ENCODE data around the gene PDCD1LG2. TPM values are rescaled to one million over a fixed set of nuclear protein-coding genes. Genes with fewer than 3 reads are reported as not detected.

Gene PDCD1LG2
- total RNA-seq, 4 donors from 2014 or later: 3.4 to 8.8 (median 5.5) TPM

- no peak for TF ChIP-seq CTCF (IDR thresholded peaks at IDR 0.05; ENCODE audit: low read depth)
These were observed 76.1 kb downstream of the PDCD1LG2 start for GRCh38 chr9:5586391-5586802.

GRCh38 chr9:5587024-5587423, 76.7 kb downstream of the PDCD1LG2 start:
- no peak for TF ChIP-seq CTCF (IDR thresholded peaks at IDR 0.05; ENCODE audit: low read depth)

GRCh38 chr9:5592231-5592630, 81.9 kb downstream of the PDCD1LG2 start:
- TF ChIP-seq CTCF (IDR thresholded peaks at IDR 0.05; ENCODE audit: low read depth): no peak

- no peak for TF ChIP-seq CTCF (IDR thresholded peaks at IDR 0.05; ENCODE audit: low read depth)
These were observed 82.6 kb downstream of the PDCD1LG2 start for GRCh38 chr9:5592904-5593303.

- no peak for TF ChIP-seq CTCF (IDR thresholded peaks at IDR 0.05; ENCODE audit: low read depth)
These were observed 83.6 kb downstream of the PDCD1LG2 start for GRCh38 chr9:5593904-5594303.

- no peak for TF ChIP-seq CTCF (IDR thresholded peaks at IDR 0.05; ENCODE audit: low read depth)
These were observed 85.8 kb downstream of the PDCD1LG2 start for GRCh38 chr9:5596173-5596572.

- no peak for TF ChIP-seq CTCF (IDR thresholded peaks at IDR 0.05; ENCODE audit: low read depth)
These were observed 98.2 kb downstream of the PDCD1LG2 start for GRCh38 chr9:5608298-5609225.
